Keratinocyte (primary cell): Measurements from ENCODE around the gene PNKD. TPM values are rescaled to one million over a fixed set of nuclear protein-coding genes. Genes with fewer than 3 reads are reported as not detected.

Source experiments
- DNase-seq: peaks from one replicate; pipeline ENCODE4 v3.0.0-alpha.2; 2011; ENCODE audit warnings: low read depth, missing footprints, low spot score
- FAIRE-seq: peaks from 2 replicates; lab custom pipeline; 2011; peaks lifted over from hg19 to GRCh38; lab: Jason Lieb, UNC
- H2AFZ ChIP-seq: 2 replicates; pipeline ENCODE4 v1.6.0; 2012; ENCODE audit warnings: low read length, control low read depth, inconsistent platforms; ENCODE audit not compliant: control insufficient read depth
- H3K27ac ChIP-seq: 2 replicates; pipeline ENCODE4 v1.5.1; 2011; ENCODE audit warnings: low read length; ENCODE audit not compliant: control insufficient read depth, insufficient read depth
- H3K27me3 ChIP-seq: 3 replicates; pipeline ENCODE4 v1.6.0; 2011; ENCODE audit warnings: low read length; ENCODE audit not compliant: control insufficient read depth, insufficient read depth; ENCODE audit errors: extremely low read depth
- H3K36me3 ChIP-seq, 2 experiments: 2 replicates in 1 of 2; 3 replicates in 1 of 2; pipeline ENCODE4 v1.5.1; 2011; ENCODE audit warnings: low read length in 2 of 2, mild to moderate bottlenecking in 1 of 2; ENCODE audit not compliant: control insufficient read depth in 2 of 2, insufficient read depth in 2 of 2; ENCODE audit errors: extremely low read depth in 1 of 2
- H3K4me1 ChIP-seq: 3 replicates; pipeline ENCODE4 v1.5.1; 2011; ENCODE audit warnings: low read length; ENCODE audit not compliant: control insufficient read depth, insufficient read depth; ENCODE audit errors: extremely low read depth
- H3K4me2 ChIP-seq: 3 replicates; pipeline ENCODE4 v1.6.0; 2011; ENCODE audit warnings: low read depth, low read length; ENCODE audit not compliant: control insufficient read depth, insufficient read depth; ENCODE audit errors: extremely low read depth
- H3K4me3 ChIP-seq, 3 experiments: fragments of 200-600 bp in 1 of 3; sonication (generic) in 1 of 3; 2 replicates in 2 of 3; 3 replicates in 1 of 3; pipeline ENCODE4 v1.5.1; 2011 to 2016; ENCODE audit warnings: low read length in 3 of 3, mild to moderate bottlenecking in 3 of 3, control low read depth in 2 of 3, inconsistent platforms in 1 of 3, low read depth in 1 of 3, mixed read lengths in 1 of 3, mixed run types in 1 of 3, moderate library complexity in 1 of 3; ENCODE audit not compliant: control insufficient read depth in 2 of 3, insufficient read depth in 2 of 3; ENCODE audit errors: extremely low read depth in 1 of 3
- H3K79me2 ChIP-seq: 2 replicates; pipeline ENCODE4 v1.6.0; 2012; ENCODE audit warnings: low read length; ENCODE audit not compliant: control insufficient read depth, insufficient read depth
- H3K9ac ChIP-seq: 3 replicates; pipeline ENCODE4 v1.6.0; 2011; ENCODE audit warnings: low read length; ENCODE audit not compliant: control insufficient read depth, insufficient read depth; ENCODE audit errors: extremely low read depth
- H3K9me1 ChIP-seq: 3 replicates; pipeline ENCODE4 v1.6.0; 2011; ENCODE audit warnings: low read length; ENCODE audit not compliant: control insufficient read depth, insufficient read depth; ENCODE audit errors: extremely low read depth
- H3K9me3 ChIP-seq: 2 replicates; pipeline ENCODE4 v1.5.1; 2012; ENCODE audit warnings: low read depth, low read length; ENCODE audit not compliant: control insufficient read depth
- H4K20me1 ChIP-seq: 3 replicates; pipeline ENCODE4 v1.6.0; 2011; ENCODE audit warnings: low read length; ENCODE audit not compliant: control insufficient read depth, insufficient read depth; ENCODE audit errors: extremely low read depth
- EZH2 ChIP-seq: IDR thresholded peaks from one replicate; pipeline ENCODE4 v1.6.1; 2012; ENCODE audit warnings: inconsistent platforms, mild to moderate bottlenecking, low read length, moderate library complexity
- dilution Hi-C: fragments of 300-500 bp; cut with MboI; formaldehyde crosslinking; loops from one replicate; pipeline ENCODE4 v1.7.0; 2020; ENCODE audit warnings: low sequenced_read_pairs; ENCODE audit not compliant: extremely low pct_ligation_motif_present
- polyA plus RNA-seq, 5 experiments: library from polyadenylated mRNA; depleted of rRNA in 3 of 5; stranded (reverse) in 3 of 5; stranded (forward) in 1 of 5; unstranded in 1 of 5; fragments of >200 nt; gene quantifications; 1 replicate in 1 of 5; 2 replicates in 3 of 5; 3 replicates in 1 of 5; pipeline versions ENCODE4 v1.2.1 to v1.2.3, GENCODE V29; 2011 to 2012; ENCODE audit warnings: missing spikeins in 2 of 5, low read depth in 1 of 5, low replicate concordance in 1 of 5
- TF ChIP-seq, protein P1 (sequence below), 3 experiments: IDR thresholded peaks in 1 of 3; conservative IDR thresholded peaks in 1 of 3; optimal IDR thresholded peaks in 1 of 3; 2 replicates in 2 of 3; 3 replicates in 1 of 3; pipeline versions ENCODE3 to v1.5.1; 2011; ENCODE audit warnings: low read length in 3 of 3, mild to moderate bottlenecking in 3 of 3, moderate library complexity in 2 of 3, control low read depth in 1 of 3, inconsistent platforms in 1 of 3; ENCODE audit not compliant: insufficient read depth in 2 of 3; ENCODE audit errors: extremely low read depth in 1 of 3

Gene PNKD
- polyA plus RNA-seq, 1 donor (not counting 4 experiments of a cell fraction or from before 2014, with no cell fraction given), result 22.8 TPM

GRCh38 chr2:218367415-218368149 is 97.3 kb downstream of the PNKD start:
- Histone ChIP-seq H3K27ac (no peak overlapping the region), H3K4me1 (peaks cover 4% of the 10 kb centered on the region), H4K20me1 (no peaks in the 10 kb centered on the region), H3K27me3 (no peaks in the 10 kb centered on the region), H3K36me3 (no peaks in the 10 kb centered on the region), H2AFZ (peak overlapping the region; percentile 85), H3K9me1 (no peaks in the 10 kb centered on the region), H3K4me3 (peak overlapping the region; percentile 41 to 66 (median 54)), H3K9me3 (no peaks in the 10 kb centered on the region), H3K4me2 (peak overlapping the region; percentile 77), H3K9ac (peak overlapping the region; percentile 60), H3K79me2 (no peaks in the 10 kb centered on the region)
- FAIRE-seq (peak; percentile 9), DNase-seq (no peak)
- no peak for TF ChIP-seq EZH2
- TF ChIP-seq, protein P1, sequence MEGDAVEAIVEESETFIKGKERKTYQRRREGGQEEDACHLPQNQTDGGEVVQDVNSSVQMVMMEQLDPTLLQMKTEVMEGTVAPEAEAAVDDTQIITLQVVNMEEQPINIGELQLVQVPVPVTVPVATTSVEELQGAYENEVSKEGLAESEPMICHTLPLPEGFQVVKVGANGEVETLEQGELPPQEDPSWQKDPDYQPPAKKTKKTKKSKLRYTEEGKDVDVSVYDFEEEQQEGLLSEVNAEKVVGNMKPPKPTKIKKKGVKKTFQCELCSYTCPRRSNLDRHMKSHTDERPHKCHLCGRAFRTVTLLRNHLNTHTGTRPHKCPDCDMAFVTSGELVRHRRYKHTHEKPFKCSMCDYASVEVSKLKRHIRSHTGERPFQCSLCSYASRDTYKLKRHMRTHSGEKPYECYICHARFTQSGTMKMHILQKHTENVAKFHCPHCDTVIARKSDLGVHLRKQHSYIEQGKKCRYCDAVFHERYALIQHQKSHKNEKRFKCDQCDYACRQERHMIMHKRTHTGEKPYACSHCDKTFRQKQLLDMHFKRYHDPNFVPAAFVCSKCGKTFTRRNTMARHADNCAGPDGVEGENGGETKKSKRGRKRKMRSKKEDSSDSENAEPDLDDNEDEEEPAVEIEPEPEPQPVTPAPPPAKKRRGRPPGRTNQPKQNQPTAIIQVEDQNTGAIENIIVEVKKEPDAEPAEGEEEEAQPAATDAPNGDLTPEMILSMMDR (optimal IDR thresholded peaks at IDR 0.05 in 1 of 3, IDR thresholded peaks at IDR 0.05 in 1 of 3, conservative IDR thresholded peaks at IDR 0.05 in 1 of 3; ENCODE audit: extremely low read depth in 1 of 3, insufficient read depth in 2 of 3, low read length in 3 of 3), result no peak
- dilution Hi-C loops, result no loop called here

DNA sequence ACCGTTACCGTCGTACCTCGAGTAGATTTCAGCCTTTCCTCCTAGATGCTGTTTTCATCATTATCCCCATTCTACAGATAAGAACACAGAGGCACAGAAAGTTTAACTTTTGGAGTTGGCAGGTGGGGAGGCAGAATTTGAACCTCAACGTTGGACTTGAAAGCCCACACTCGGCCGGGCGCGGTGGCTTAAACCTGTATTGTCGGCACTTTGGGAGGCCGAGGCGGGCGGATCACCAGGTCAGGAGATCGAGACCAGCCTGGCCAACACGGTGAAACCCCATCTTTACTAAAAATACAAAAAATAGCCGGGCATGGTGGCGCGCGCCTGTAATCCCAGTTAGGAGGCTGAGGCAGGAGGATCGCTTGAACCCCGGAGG is 97.8 kb downstream of the PNKD start:
- Histone ChIP-seq H3K79me2 (no peaks in the 10 kb centered on the region), H3K9me3 (no peaks in the 10 kb centered on the region), H3K27me3 (no peaks in the 10 kb centered on the region), H3K4me3 (peak overlapping the region; percentile 41 to 66 (median 54)), H4K20me1 (no peaks in the 10 kb centered on the region), H2AFZ (peak overlapping the region; percentile 85), H3K4me1 (peaks cover 4% of the 10 kb centered on the region), H3K27ac (no peak overlapping the region), H3K9ac (peak overlapping the region; percentile 60), H3K9me1 (no peaks in the 10 kb centered on the region), H3K4me2 (peak overlapping the region; percentile 77), H3K36me3 (no peaks in the 10 kb centered on the region)
- dilution Hi-C loops, result no loop called here
- TF ChIP-seq EZH2, result no peak
- TF ChIP-seq, protein P1 (optimal IDR thresholded peaks at IDR 0.05 in 1 of 3, IDR thresholded peaks at IDR 0.05 in 1 of 3, conservative IDR thresholded peaks at IDR 0.05 in 1 of 3; ENCODE audit: extremely low read depth in 1 of 3, insufficient read depth in 2 of 3, low read length in 3 of 3), result no peak
- FAIRE-seq (peak; percentile 78), DNase-seq (no peak)
